Measurements from ENCODE around the gene PRKAR1B.

DNA sequence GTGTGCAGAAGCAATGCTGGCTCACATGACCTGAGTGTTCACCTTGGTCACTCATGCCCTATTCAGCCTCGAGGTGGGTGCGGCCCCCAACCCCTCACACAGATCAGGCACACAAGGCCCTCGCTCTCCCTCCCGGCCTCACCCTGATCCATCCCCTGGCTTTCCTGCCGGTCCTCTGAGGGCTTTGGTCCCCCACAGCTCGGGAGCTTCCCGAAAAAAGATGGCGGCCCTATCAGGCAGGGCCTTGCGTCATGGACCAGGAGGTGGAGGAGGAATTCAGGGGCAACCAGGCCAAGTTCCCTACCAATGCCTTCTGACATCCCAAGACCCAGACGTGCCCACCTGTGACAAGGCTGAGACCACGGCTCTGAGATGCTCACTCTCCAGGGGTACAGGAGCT, 44.3 kb downstream of the PRKAR1B start:
- TF ChIP-seq YY1 (IDR thresholded peaks at IDR 0.05; ENCODE audit: insufficient read depth, insufficient read length) (no peak), ZNF274 (IDR thresholded peaks at IDR 0.05; ENCODE audit: low read depth, low read length) (no peak)

Data from NT2/D1 (cell line).